GM18907 (cell line): ENCODE results near the gene C2CD4A.
"Not testable (repeated sequence)": the region's sequence is repeated elsewhere in the genome, so short reads cannot be mapped to it uniquely, and the experiment has no call there.

ENCODE experiments used
- ATAC-seq: cut with Tn5 transposase; IDR thresholded peaks from one replicate; pipeline ENCODE4 v1.9.1; 2021; ENCODE audit warnings: mild to moderate bottlenecking, moderate library complexity; ENCODE audit not compliant: unreplicated experiment

C2CD4A gene

DNA sequence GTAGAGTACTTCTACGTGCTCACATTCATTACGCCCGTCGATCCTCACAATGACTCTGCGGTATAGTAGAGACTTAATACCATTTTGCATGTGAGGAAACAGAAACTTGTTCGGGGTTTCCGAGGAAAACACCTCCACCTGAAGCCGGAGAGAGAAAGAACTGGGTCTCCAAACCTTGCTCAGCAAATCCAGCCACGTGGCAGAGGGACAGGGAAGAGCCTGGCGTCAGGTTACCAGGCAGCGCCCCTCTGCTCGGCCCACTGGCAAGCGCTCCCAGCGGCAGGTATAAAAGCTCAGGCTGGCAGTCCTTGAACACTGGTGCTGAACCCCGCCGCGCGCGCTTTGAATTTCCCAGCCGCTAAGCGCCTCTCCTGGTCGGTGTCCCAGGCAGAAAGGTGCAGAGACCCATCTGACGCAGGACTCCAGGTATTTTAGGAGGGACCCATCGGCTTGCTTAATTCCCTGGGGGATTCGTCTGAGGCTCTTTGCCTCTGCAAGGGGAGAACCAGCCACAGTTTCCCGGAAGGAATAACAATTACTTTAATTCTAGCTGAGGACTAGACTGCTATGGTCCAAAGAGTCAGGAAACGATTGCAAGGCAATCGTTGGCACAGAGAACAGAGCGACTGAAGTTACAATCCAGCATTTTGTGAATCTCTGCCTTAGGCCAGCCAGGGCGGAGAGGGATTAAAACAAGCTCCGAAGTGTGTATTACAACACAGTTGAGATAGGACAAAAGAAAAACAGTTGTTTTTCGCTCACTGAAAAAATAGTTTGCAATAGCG lies at the start of gene C2CD4A:
Gene C2CD4A, plus strand, starts transcription at position 315 of the 785 bp plus-strand sequence. CDS start 637 bp downstream, outside the sequence.
- peak; percentile 45 for ATAC-seq

- ATAC-seq = no peak
Observed at GRCh38 chr15:62020576-62021160, 46.1 kb upstream of the C2CD4A start.

DNA sequence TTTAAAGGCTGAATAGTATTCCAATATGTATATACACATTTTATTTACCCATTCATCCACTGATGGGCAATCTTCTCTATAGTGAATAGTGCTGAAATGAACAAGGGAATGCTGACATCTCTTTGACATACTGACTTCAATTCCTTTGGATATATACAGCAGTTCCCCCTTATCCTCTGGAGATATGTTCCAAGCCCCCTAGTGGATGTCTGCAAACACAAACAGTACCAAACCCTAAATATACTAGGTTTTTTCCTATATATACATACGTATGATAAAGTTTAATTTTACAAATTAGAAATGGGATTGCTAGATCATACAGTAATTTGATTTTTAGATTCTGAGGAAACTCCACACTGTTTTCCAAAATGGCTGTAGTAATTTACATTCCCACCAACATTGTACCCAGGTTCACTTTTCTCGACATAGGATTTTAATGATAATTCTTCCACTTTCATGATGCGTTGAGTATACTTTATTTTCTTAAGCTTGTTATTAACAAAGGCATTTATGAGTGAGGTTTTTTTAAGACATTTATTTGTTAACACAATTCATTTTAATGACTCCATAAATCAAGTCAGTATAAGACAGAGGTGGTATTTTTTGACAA lies 44.7 kb upstream of the C2CD4A start:
- no peak for ATAC-seq

GRCh38 chr15:62026487-62027262 lies 40.1 kb upstream of the C2CD4A start:
- peak; percentile 64 for ATAC-seq

- peak; percentile 37 for ATAC-seq
Observed at GRCh38 chr15:62027263-62027565, 39.6 kb upstream of the C2CD4A start.

DNA sequence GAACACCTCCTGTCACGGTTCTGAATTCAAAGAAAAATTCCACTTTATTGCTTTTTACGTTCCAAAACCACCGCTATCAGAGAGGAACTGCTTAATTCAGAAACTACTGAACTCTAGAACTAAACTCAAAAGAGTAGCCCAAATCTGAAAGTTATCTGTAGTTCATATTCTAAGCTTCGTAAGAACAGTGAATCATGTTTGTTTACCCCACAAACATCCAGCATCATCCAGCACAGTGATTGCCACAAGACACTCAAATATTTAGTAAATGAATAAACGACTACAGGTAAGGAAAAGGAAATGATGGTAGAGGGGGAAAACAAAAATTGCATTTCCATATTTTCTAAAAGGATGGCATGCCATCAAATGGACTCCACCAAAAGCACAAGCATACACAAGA lies 38.9 kb upstream of the C2CD4A start:
- ATAC-seq = no peak

DNA sequence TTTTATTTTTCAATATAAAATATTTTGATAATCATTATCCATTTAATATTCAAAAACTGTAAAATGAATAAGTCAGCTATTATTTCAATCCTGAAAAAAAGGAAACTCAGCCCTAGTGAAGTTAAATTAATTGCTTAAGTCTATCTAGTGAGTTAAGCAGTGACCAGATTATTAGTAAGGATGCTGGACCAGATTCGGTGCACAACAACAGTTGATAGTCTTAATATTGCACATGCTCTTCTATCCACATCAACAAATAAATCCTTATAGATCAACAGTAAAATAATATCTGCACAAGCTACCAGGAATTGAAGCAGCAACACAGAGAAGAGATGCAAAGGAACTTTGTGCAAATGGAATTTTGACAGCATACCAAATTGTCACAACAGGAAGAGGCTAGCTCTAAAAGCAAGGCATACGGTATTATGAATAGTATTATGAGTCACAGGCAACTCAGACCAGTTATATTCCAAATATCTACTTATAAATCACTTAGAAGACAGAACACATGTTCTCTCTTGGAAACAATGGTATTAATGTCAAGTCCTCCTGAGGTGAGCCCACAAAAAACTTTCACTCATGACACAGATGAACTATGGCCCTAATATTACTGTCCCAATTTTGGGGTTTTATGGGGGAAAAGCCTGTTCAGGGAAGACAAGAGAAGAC lies 31.4 kb upstream of the C2CD4A start:
- ATAC-seq = no peak

GRCh38 chr15:62046078-62046743 lies 20.6 kb upstream of the C2CD4A start:
- ATAC-seq = peak; percentile 55

GRCh38 chr15:62047282-62047827 lies 19.4 kb upstream of the C2CD4A start:
- ATAC-seq = no peak

GRCh38 chr15:62048254-62048653 lies 18.5 kb upstream of the C2CD4A start:
- not testable (repeated sequence) for ATAC-seq

DNA sequence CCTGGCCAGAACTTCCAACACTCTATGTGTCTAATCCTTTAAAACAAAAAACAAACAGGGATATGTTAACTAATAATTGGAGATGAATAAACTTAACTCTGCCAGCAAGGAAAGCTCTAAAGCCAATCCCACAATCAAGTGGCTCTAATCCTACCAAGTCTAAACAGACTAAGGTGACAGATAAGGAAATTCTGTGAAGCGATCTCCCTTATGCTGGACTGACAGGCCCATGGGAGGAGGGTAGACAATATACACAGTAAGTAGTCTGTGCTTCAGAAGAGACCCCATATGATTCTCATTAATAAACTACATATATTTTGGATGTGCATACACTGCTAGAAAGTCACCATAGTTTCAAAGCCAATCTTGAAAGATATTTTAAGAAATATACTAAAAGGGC lies 16.7 kb upstream of the C2CD4A start:
- no peak for ATAC-seq

DNA sequence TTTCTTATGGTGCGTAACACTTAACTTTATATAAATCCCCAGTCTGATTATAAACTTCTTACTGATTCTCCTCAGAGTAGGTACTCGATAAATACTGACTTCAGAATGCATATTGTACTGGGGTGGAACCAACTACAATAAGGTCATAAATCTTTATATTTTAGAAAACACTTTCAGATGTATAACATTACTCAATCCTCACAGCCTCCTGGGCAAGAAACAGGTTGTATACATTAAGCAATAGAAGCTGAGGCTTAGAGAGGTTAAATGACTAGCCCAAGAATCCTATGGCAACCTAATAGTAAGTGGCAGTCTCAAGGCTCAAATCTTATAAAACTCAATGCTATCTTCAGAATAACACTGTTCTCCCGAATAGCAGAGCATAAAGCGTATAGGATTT lies 15.6 kb upstream of the C2CD4A start:
- no peak for ATAC-seq

DNA sequence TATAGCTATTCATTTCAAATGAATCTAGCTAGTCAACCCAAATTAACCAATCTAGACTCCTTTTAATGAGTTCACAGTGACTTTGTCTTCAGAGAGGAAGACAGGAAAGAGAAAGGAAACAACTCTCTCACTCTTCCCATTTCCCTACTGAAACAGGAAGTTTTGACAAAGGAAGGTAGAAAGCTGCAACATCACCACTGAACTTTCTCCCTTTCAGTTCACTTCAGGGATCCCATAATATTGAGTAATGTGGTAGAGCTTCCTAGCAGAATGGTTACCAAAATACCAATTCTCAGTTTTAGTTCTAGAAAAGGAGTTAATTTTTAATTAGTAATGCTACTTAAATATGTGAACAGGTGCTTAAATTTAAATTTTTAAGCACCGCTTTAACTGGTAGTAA lies 14.1 kb upstream of the C2CD4A start:
- peak; percentile 60 for ATAC-seq

DNA sequence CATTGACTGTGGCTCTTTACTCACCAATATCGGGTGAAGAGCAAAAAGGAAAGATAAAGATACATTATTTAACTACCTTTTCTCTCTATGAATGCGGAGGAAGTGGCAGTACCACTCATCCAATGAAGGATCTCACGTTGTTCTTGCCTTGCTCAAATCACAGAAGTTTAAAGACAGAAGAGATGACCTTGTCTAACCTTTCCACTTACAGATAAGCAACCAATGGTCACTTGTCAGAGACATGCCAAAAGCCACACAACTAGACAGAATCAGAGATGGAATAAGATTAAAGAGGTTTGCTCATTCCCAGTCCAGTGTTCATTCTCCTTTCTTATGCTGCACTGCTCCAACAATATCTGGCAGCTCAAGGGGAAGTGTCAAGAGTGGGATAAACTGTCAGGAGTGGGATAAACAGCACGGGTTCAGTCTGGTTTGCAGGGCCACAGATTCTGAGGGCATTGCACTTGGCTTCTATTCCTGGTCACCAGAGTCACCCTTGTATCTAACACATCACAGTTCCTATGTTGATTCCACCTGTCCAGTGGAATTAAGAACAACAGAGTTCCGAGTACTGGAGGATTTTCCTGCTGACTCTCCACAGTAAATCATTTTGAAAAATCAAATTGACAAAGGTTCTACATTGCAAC lies 13.2 kb upstream of the C2CD4A start:
- peak; percentile 28 for ATAC-seq

DNA sequence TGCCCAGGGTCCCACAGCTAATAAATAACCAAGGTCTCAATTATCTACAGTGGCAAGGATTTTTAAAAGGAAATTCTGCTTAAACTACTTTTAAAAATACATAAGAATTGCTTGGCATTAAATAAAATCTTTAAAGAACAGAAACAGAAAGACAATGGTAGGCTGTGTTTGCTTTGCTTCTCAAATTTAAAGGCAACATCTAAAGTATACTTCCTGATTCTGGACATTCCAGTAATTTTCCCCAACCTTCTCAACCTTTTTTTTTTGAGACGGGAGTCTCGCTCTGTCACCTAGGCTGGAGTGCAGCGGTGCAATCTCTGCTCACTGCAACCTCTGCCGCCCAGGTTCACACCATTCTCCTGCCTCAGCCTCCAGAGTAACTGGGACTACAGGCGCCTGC lies 11.8 kb upstream of the C2CD4A start:
- ATAC-seq = no peak

DNA sequence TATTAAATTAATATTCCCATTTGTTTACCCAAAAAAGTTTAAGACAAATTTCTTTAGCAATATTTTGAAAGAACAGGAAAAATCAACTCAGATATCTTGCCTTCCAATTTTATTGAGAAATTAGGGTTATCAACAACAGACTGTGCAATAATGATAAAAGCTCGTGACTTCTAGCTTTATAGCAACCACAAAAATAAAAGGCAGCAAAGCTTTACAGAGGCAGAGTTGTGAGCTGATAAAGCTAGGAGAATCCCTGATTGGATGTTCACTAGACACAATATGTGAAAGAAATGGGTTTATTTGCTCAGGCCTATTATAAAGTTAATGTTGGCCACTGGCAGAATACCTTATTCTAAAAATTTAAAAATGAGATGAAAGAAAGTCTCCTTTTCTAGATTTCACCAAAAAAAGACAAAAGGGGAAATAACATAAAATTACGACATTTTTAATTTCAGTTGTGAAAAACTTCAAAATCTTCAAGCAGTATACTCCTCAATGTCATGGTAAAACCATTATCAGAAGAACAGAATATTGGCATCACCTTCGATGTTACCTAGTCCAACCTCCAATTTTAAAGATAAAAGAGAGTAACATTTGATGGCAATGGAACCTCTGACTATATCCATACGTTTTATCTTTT lies 9.3 kb upstream of the C2CD4A start:
- no peak for ATAC-seq

GRCh38 chr15:62058327-62059028 lies 8.3 kb upstream of the C2CD4A start:
- no peak for ATAC-seq

DNA sequence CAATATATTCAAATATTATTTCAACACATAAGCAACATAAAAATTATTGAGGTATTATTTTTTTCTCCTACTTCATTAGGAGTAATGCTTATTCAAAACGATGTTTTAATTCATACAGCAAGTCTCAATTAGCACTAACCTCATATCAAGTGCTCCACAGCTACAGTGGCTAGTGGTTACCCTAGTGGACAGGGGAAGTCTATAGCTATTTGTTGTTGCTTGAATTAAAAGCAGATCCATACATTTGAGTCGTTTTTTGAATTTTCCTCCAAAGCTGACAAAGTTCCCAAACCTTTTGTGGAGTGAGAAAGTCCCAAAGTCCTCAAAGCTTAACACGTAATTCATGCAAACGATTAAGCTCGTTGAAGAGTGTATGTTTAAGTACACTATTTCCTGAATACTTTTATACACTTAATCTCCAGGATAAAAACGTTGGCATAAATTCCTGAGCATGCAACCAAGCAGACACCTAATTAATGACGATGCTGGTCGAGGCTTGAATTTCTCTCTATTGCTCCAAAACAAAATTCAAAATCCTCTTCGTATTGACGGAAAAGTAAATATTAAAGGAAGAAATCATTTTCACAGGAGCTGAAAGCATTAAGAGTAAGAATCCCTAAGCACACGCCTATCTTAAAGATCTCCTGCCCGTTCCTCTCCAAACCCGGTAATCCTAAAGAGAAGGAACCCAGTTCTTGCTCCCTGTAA lies 7.5 kb upstream of the C2CD4A start:
- ATAC-seq = no peak
